ENCODE measurements around the gene FKBP2. TPM values are rescaled to one million over a fixed set of nuclear protein-coding genes. Genes with fewer than 3 reads are reported as not detected.

The FKBP2 gene
- total RNA-seq, 3 donors from 2014 or later (not counting 1 experiment from before 2014, with no cell fraction given) = 26.4 to 39.3 (median 30.3) TPM

DNA sequence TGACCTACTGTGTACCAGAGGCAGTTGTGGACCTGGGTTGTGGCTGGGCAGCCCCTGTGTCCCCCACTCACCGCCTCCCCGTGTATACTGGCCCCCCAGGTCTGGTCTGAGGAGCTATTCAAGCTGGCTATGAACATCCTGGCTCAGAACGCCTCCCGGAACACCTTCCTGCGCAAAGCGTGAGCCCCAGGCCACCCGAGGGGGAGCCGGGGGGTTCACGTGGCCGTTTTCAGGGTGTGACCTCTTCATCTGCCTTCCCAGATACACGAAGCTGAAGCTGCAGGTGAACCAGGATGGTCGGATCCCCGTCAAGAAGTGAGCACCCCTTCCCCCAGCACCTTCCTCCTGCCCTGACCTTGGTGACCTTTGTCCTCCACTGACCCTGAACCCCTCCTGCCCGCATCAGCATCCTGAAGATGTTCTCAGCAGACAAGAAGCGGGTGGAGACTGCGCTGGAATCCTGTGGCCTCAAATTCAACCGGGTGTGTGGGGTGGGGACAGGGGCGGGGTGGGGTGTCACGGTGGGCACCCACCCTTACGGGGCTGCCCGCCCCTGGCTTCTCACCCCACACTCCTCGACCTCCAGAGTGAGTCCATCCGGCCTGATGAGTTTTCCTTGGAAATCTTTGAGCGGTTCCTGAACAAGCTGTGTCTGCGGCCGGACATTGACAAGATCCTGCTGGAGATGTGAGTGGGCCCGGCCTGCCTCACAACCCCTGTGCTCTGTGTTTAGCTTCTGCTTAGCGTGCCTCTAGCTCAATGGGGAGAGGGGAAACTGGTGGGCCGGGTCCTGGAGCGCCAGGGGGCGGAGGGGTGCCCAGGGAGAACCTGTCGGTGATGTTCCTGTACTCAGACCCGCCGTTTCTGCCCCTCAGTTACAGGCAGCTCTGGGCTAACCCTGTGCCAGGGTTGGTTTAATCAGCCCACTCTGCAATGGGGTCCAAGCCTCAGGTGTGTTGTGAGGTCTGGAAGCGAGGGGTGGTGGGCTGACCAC is 14.5 kb downstream of the FKBP2 start:
- 95% methylated on average over 35 of the region's 35 CpGs for WGBS (ENCODE audit: insufficient coverage)
- intact Hi-C loops (cut with micrococcal nuclease) = no loop called here
- H3K36me3 ChIP-seq (ENCODE audit: control insufficient read depth, insufficient read depth, low read length) = peaks cover 6% of the 10 kb centered on the region

GRCh38 chr11:64256300-64256699 is 15.4 kb downstream of the FKBP2 start:
- Mint-ChIP-seq H3K4me3 (no peak overlapping the region), H3K27ac (no peak overlapping the region), H3K36me3 (no peaks in the 10 kb centered on the region), H3K4me1 (peaks cover 0 to 19% of the 10 kb centered on the region in 2 donors), H3K9me3 (no peaks in the 10 kb centered on the region), H3K27me3 (ENCODE audit: low read depth in 2 of 2) (no peaks in the 10 kb centered on the region)
- 93% methylated on average over 15 of the region's 15 CpGs for WGBS (ENCODE audit: insufficient coverage)
- Histone ChIP-seq H3K27me3 (ENCODE audit: control insufficient read depth, insufficient read depth, low read length) (no peaks in the 10 kb centered on the region), H3K4me3 (ENCODE audit: low read length) (no peak overlapping the region), H3K36me3 (ENCODE audit: control insufficient read depth, insufficient read depth, low read length) (peaks cover 6% of the 10 kb centered on the region), H3K4me1 (ENCODE audit: control insufficient read depth, insufficient read depth, low read length) (peaks cover 17% of the 10 kb centered on the region), H3K27ac (ENCODE audit: low read length) (no peak overlapping the region), H3K9me3 (ENCODE audit: control insufficient read depth, insufficient read depth, low read length) (no peaks in the 10 kb centered on the region)
- TF ChIP-seq, protein P1, sequence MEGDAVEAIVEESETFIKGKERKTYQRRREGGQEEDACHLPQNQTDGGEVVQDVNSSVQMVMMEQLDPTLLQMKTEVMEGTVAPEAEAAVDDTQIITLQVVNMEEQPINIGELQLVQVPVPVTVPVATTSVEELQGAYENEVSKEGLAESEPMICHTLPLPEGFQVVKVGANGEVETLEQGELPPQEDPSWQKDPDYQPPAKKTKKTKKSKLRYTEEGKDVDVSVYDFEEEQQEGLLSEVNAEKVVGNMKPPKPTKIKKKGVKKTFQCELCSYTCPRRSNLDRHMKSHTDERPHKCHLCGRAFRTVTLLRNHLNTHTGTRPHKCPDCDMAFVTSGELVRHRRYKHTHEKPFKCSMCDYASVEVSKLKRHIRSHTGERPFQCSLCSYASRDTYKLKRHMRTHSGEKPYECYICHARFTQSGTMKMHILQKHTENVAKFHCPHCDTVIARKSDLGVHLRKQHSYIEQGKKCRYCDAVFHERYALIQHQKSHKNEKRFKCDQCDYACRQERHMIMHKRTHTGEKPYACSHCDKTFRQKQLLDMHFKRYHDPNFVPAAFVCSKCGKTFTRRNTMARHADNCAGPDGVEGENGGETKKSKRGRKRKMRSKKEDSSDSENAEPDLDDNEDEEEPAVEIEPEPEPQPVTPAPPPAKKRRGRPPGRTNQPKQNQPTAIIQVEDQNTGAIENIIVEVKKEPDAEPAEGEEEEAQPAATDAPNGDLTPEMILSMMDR (IDR thresholded peaks at IDR 0.05) = no peak
- DNase-seq = no peak
- no peak for ATAC-seq
- intact Hi-C loops (cut with micrococcal nuclease) = no loop called here

More for the DNA sequence above, 14.5 kb downstream of the FKBP2 start:
- Mint-ChIP-seq H3K36me3 (no peaks in the 10 kb centered on the region), H3K27ac (no peak overlapping the region), H3K9me3 (no peaks in the 10 kb centered on the region), H3K27me3 (ENCODE audit: low read depth in 2 of 2) (no peaks in the 10 kb centered on the region), H3K4me1 (peaks cover 0 to 19% of the 10 kb centered on the region in 2 donors), H3K4me3 (no peak overlapping the region)
- Histone ChIP-seq H3K27me3 (ENCODE audit: control insufficient read depth, insufficient read depth, low read length) (no peaks in the 10 kb centered on the region), H3K4me1 (ENCODE audit: control insufficient read depth, insufficient read depth, low read length) (peaks cover 25% of the 10 kb centered on the region), H3K27ac (ENCODE audit: low read length) (no peak overlapping the region), H3K9me3 (ENCODE audit: control insufficient read depth, insufficient read depth, low read length) (no peaks in the 10 kb centered on the region), H3K4me3 (ENCODE audit: low read length) (no peak overlapping the region)
- DNase-seq = no peak
- TF ChIP-seq, protein P1 (IDR thresholded peaks at IDR 0.05) = no peak
- no peak for ATAC-seq

GRCh38 chr11:64258356-64258755 is 17.5 kb downstream of the FKBP2 start:
- no peak for DNase-seq
- H3K4me1 ChIP-seq (ENCODE audit: control insufficient read depth, insufficient read depth, low read length) = no peaks in the 10 kb centered on the region
- no peak for ATAC-seq
- H3K4me3 ChIP-seq (ENCODE audit: low read length) = no peak overlapping the region
- H3K27me3 ChIP-seq (ENCODE audit: control insufficient read depth, insufficient read depth, low read length) = no peaks in the 10 kb centered on the region
- Mint-ChIP-seq H3K4me1 (peaks cover 0 to 9% of the 10 kb centered on the region in 2 donors), H3K27ac (no peak overlapping the region), H3K4me3 (no peak overlapping the region), H3K27me3 (ENCODE audit: low read depth in 2 of 2) (no peaks in the 10 kb centered on the region), H3K36me3 (no peaks in the 10 kb centered on the region), H3K9me3 (no peaks in the 10 kb centered on the region)
- intact Hi-C loops (cut with micrococcal nuclease) = no loop called here
- no peaks in the 10 kb centered on the region for H3K9me3 ChIP-seq (ENCODE audit: control insufficient read depth, insufficient read depth, low read length)
- peaks cover 6% of the 10 kb centered on the region for H3K36me3 ChIP-seq (ENCODE audit: control insufficient read depth, insufficient read depth, low read length)
- 94% methylated on average over 24 of the region's 24 CpGs for WGBS (ENCODE audit: insufficient coverage)
- TF ChIP-seq, protein P1 (IDR thresholded peaks at IDR 0.05) = no peak
- H3K27ac ChIP-seq (ENCODE audit: low read length) = no peak overlapping the region
